HG03469 (cell line): ENCODE data around the gene RNF169.
"Not testable (repeated sequence)": the region's sequence is repeated elsewhere in the genome, so short reads cannot be mapped to it uniquely, and the experiment has no call there.

ENCODE experiments used
- ATAC-seq: cut with Tn5 transposase; IDR thresholded peaks from one replicate; pipeline ENCODE4 v1.9.1; 2021; ENCODE audit warnings: mild to moderate bottlenecking, moderate library complexity, moderate number of reproducible peaks; ENCODE audit not compliant: unreplicated experiment

The RNF169 gene

GRCh38 chr11:74818283-74818946, 69.8 kb downstream of the RNF169 start:
- ATAC-seq, result no peak

- no peak for ATAC-seq
These were observed 70.8 kb downstream of the RNF169 start for GRCh38 chr11:74819400-74819799.

GRCh38 chr11:74820763-74821162, 72.1 kb downstream of the RNF169 start:
- no peak for ATAC-seq

GRCh38 chr11:74822170-74822569, 73.5 kb downstream of the RNF169 start:
- ATAC-seq, result no peak

GRCh38 chr11:74824285-74824982, 75.8 kb downstream of the RNF169 start:
- no peak for ATAC-seq

GRCh38 chr11:74825596-74825995, 76.9 kb downstream of the RNF169 start:
- ATAC-seq, result not testable (repeated sequence)

GRCh38 chr11:74826901-74827300, 78.3 kb downstream of the RNF169 start:
- no peak for ATAC-seq

GRCh38 chr11:74837191-74837590, 88.5 kb downstream of the RNF169 start:
- ATAC-seq, result no peak

GRCh38 chr11:74838188-74838587, 89.5 kb downstream of the RNF169 start:
- ATAC-seq, result no peak

- no peak for ATAC-seq
These were observed 90.8 kb downstream of the RNF169 start for GRCh38 chr11:74839446-74839845.

- ATAC-seq, result no peak
These were observed 91.3 kb downstream of the RNF169 start for GRCh38 chr11:74839971-74840370.

GRCh38 chr11:74840486-74840885, 91.8 kb downstream of the RNF169 start:
- no peak for ATAC-seq

GRCh38 chr11:74842967-74843366, 94.3 kb downstream of the RNF169 start:
- no peak for ATAC-seq

GRCh38 chr11:74844072-74844471, 95.4 kb downstream of the RNF169 start:
- ATAC-seq, result no peak

- ATAC-seq, result no peak
These were observed 96.2 kb downstream of the RNF169 start for GRCh38 chr11:74844865-74845264.

GRCh38 chr11:74845978-74846517, 97.4 kb downstream of the RNF169 start:
- no peak for ATAC-seq

- ATAC-seq, result no peak
These were observed 98.1 kb downstream of the RNF169 start for GRCh38 chr11:74846770-74847169.

- no peak for ATAC-seq
These were observed 98.7 kb downstream of the RNF169 start for GRCh38 chr11:74847395-74847794.

GRCh38 chr11:74847895-74848294, 99.2 kb downstream of the RNF169 start:
- ATAC-seq, result no peak

- no peak for ATAC-seq
These were observed 101.1 kb downstream of the RNF169 start for GRCh38 chr11:74849525-74850391.

GRCh38 chr11:74853223-74853622, 104.6 kb downstream of the RNF169 start:
- no peak for ATAC-seq
